GF-D8 (cell line): ENCODE results near the gene LRMDA.
A peak's percentile ranks its signal among the peaks of the same experiment; 100 is the strongest.

ENCODE experiments used
- DNase-seq: peaks from one replicate; lab custom pipeline; 2025; lab: John Stamatoyannopoulos, UW

The LRMDA gene

GRCh38 chr10:75425291-75426079, 5.9 kb upstream of the LRMDA start:
- DNase-seq, result no peak

GRCh38 chr10:75426880-75427279, 4.5 kb upstream of the LRMDA start:
- no peak for DNase-seq

GRCh38 chr10:75427951-75428350, 3.5 kb upstream of the LRMDA start:
- no peak for DNase-seq

- DNase-seq, result no peak
These were observed 2.8 kb upstream of the LRMDA start for GRCh38 chr10:75428434-75429158.

GRCh38 chr10:75429159-75429827, 2.1 kb upstream of the LRMDA start:
- DNase-seq, result no peak

- peak; percentile 91 for DNase-seq
These were observed 1.2 kb upstream of the LRMDA start for GRCh38 chr10:75430000-75430763.

GRCh38 chr10:75432176-75432575, 752 bp downstream of the LRMDA start:
- DNase-seq, result no peak

- DNase-seq, result no peak
These were observed 1.3 kb downstream of the LRMDA start for GRCh38 chr10:75432763-75433162.

- no peak for DNase-seq
These were observed 1.8 kb downstream of the LRMDA start for GRCh38 chr10:75433216-75433615.

- no peak for DNase-seq
These were observed 2.9 kb downstream of the LRMDA start for GRCh38 chr10:75434291-75434690.

GRCh38 chr10:75435291-75435690, 3.9 kb downstream of the LRMDA start:
- no peak for DNase-seq

- DNase-seq, result no peak
These were observed 5.5 kb downstream of the LRMDA start for GRCh38 chr10:75436896-75437295.

- no peak for DNase-seq
These were observed 6.3 kb downstream of the LRMDA start for GRCh38 chr10:75437693-75438092.

- no peak for DNase-seq
These were observed 6.9 kb downstream of the LRMDA start for GRCh38 chr10:75438275-75438674.

- DNase-seq, result no peak
These were observed 8.4 kb downstream of the LRMDA start for GRCh38 chr10:75439811-75440210.

GRCh38 chr10:75440271-75440793, 8.9 kb downstream of the LRMDA start:
- DNase-seq, result no peak

- DNase-seq, result no peak
These were observed 9.8 kb downstream of the LRMDA start for GRCh38 chr10:75441196-75441595.

- no peak for DNase-seq
These were observed 10.3 kb downstream of the LRMDA start for GRCh38 chr10:75441682-75442081.

GRCh38 chr10:75443362-75443761, 11.9 kb downstream of the LRMDA start:
- no peak for DNase-seq

- no peak for DNase-seq
These were observed 13.5 kb downstream of the LRMDA start for GRCh38 chr10:75444781-75445386.

- DNase-seq, result no peak
These were observed 15.1 kb downstream of the LRMDA start for GRCh38 chr10:75446508-75446907.

- DNase-seq, result no peak
These were observed 16.7 kb downstream of the LRMDA start for GRCh38 chr10:75448166-75448565.
